B cell (primary cell): ENCODE measurements around the gene MFSD6. TPM values are rescaled to one million over a fixed set of nuclear protein-coding genes. Genes with fewer than 3 reads are reported as not detected.

ENCODE experiments used
- ATAC-seq: fragments of 200-7000 bp; cut with Tn5 transposase; one replicate; pipeline ENCODE4 v1.10.0; 2021; ENCODE audit warnings: low read depth, mild to moderate bottlenecking, moderate number of reproducible peaks, moderate library complexity
- CTCF ChIA-PET: fragments of 350-600 bp; sonication (Branson Sonifier 250); formaldehyde crosslinking; loops from one replicate; lab custom pipeline; 2021; ENCODE audit warnings: antibody characterized with exemption, inconsistent platforms; lab: Charles Lee
- POLR2A ChIA-PET: fragments of 350-600 bp; sonication (Branson Sonifier 250); formaldehyde crosslinking; loops from one replicate; lab custom pipeline; 2021; ENCODE audit warnings: antibody characterized with exemption; lab: Charles Lee
- DNase-seq: peaks from one replicate; pipeline ENCODE4 v3.0.0; 2013
- H2AFZ ChIP-seq: 2 replicates; pipeline ENCODE4 v1.6.1; 2012; ENCODE audit warnings: mild to moderate bottlenecking, low read depth, low read length; ENCODE audit not compliant: insufficient read depth, poor library complexity, severe bottlenecking
- H3K27ac ChIP-seq, 2 donors: 1 replicate in 1 of 2; 2 replicates in 1 of 2; pipeline ENCODE4 v1.5.1; 2012 to 2013; ENCODE audit warnings: low read length in 2 of 2, mild to moderate bottlenecking in 2 of 2, moderate library complexity in 1 of 2
- H3K27me3 ChIP-seq, 4 experiments: fragments of 200-600 bp in 1 of 4; sonication (generic) in 1 of 4; replicated peaks in 1 of 4; 1 replicate in 2 of 4; 2 replicates in 2 of 4; pipeline versions ENCODE4 v1.6.1 to v1.7.0; 2013 to 2016; ENCODE audit warnings: low read length in 3 of 4, mild to moderate bottlenecking in 2 of 4, mixed read lengths in 1 of 4, moderate library complexity in 1 of 4; ENCODE audit not compliant: insufficient read depth in 4 of 4, control insufficient read depth in 3 of 4; ENCODE audit errors: control extremely low read depth in 1 of 4
- H3K36me3 ChIP-seq, 2 experiments: replicated peaks in 1 of 2; 1 replicate in 1 of 2; 2 replicates in 1 of 2; pipeline versions ENCODE4 v1.6.1 to v1.7.1; 2013; ENCODE audit warnings: low read length in 1 of 2; ENCODE audit not compliant: insufficient read depth in 2 of 2, control insufficient read depth in 1 of 2; ENCODE audit errors: control extremely low read depth in 1 of 2, extremely low read depth in 1 of 2
- H3K4me1 ChIP-seq, 2 donors: fragments of 200-600 bp in 1 of 2; sonication (generic) in 1 of 2; 1 replicate in 1 of 2; 2 replicates in 1 of 2; pipeline versions ENCODE4 v1.5.1 to v1.6.1; 2013 to 2017; ENCODE audit warnings: low read length in 2 of 2; ENCODE audit not compliant: control insufficient read depth in 2 of 2, insufficient read depth in 2 of 2
- H3K4me2 ChIP-seq: replicated peaks from 2 replicates; pipeline ENCODE3; 2012; ENCODE audit warnings: mild to moderate bottlenecking, low read depth, low read length; ENCODE audit not compliant: poor library complexity, severe bottlenecking
- H3K4me3 ChIP-seq, 5 experiments: fragments of 200-600 bp in 1 of 5; sonication (generic) in 1 of 5; 1 replicate in 3 of 5; 2 replicates in 2 of 5; pipeline versions ENCODE4 v1.5.1 to v1.7.0; 2011 to 2016; ENCODE audit warnings: low read length in 4 of 5, mild to moderate bottlenecking in 4 of 5, low read depth in 2 of 5, control low read depth in 1 of 5, moderate library complexity in 1 of 5; ENCODE audit not compliant: insufficient read depth in 1 of 5; ENCODE audit errors: control extremely low read depth in 1 of 5, extremely low read depth in 1 of 5
- H3K79me2 ChIP-seq: fragments of 200-600 bp; sonication (generic); one replicate; pipeline ENCODE4 v1.6.0; 2016; ENCODE audit warnings: low read length; ENCODE audit not compliant: control insufficient read depth, insufficient read depth
- H3K9ac ChIP-seq: fragments of 200-600 bp; sonication (generic); 2 replicates; pipeline ENCODE4 v1.6.1; 2017; ENCODE audit warnings: mild to moderate bottlenecking, low read length, moderate library complexity
- H3K9me3 ChIP-seq, 3 donors: one replicate each; pipeline versions ENCODE4 v1.6.1 to v1.7.1; 2013; ENCODE audit warnings: low read length in 2 of 3; ENCODE audit not compliant: control insufficient read depth in 2 of 3, insufficient read depth in 1 of 3; ENCODE audit errors: control extremely low read depth in 1 of 3
- H4K20me1 ChIP-seq: 2 replicates; pipeline ENCODE4 v1.6.0; 2012; ENCODE audit warnings: mild to moderate bottlenecking, low read length; ENCODE audit not compliant: insufficient read depth, control insufficient read depth, poor library complexity, severe bottlenecking
- H3K27ac Mint-ChIP-seq: one replicate; pipeline ENCODE4 v1.8.0; 2021; ENCODE audit warnings: mixed read lengths
- H3K27me3 Mint-ChIP-seq: one replicate; pipeline ENCODE4 v1.8.0; 2021; ENCODE audit warnings: mixed read lengths
- H3K4me1 Mint-ChIP-seq: one replicate; pipeline ENCODE4 v1.8.0; 2021; ENCODE audit warnings: mixed read lengths
- H3K4me3 Mint-ChIP-seq: one replicate; pipeline ENCODE4 v1.8.0; 2021; ENCODE audit warnings: mixed read lengths
- H3K9me3 Mint-ChIP-seq: one replicate; pipeline ENCODE4 v1.8.0; 2022; ENCODE audit warnings: mixed read lengths; ENCODE audit not compliant: insufficient read depth
- CTCF ChIP-seq: fragments of 200-600 bp; IDR thresholded peaks from one replicate; pipeline ENCODE4 v1.8.0; 2022; ENCODE audit warnings: antibody characterized with exemption, mild to moderate bottlenecking
- EZH2 ChIP-seq: IDR thresholded peaks from 2 replicates; pipeline ENCODE4 v1.6.1; 2012; ENCODE audit warnings: borderline replicate concordance, low read depth, mild to moderate bottlenecking, moderate library complexity, low read length; ENCODE audit not compliant: insufficient read depth, poor library complexity, severe bottlenecking
- WGBS: methylation state at CpG from one replicate; pipeline ENCODE4 v1.1.5; 2013; ENCODE audit warnings: missing lambda C conversion rate; ENCODE audit not compliant: insufficient coverage; 5-methylcytosine and 5-hydroxymethylcytosine counted together
- intact Hi-C: fragments of 100-400 bp; cut with micrococcal nuclease; formaldehyde crosslinking; loops from one replicate; pipeline ENCODE4 v1.10.0; 2022
- polyA plus RNA-seq: library from polyadenylated mRNA; depleted of rRNA; stranded (reverse); fragments of >200 nt; gene quantifications from 2 replicates; pipeline ENCODE4 v1.2.3, GENCODE V29; 2012
- total RNA-seq, 2 donors: library from RNA; stranded (reverse); fragments of 120-200 nt in 1 of 2; gene quantifications; 1 replicate in 1 of 2; 2 replicates in 1 of 2; pipeline versions ENCODE4 v1.2.3 to v1.2.4, GENCODE V29; 2013 to 2022

MFSD6 gene
- total and polyA plus RNA-seq, 2 donors (not counting 1 experiment from before 2014, with no cell fraction given): 13.5 to 33.8 TPM

- Mint-ChIP-seq H3K27me3 (no peaks in the 10 kb centered on the region), H3K4me1 (peaks cover 42% of the 10 kb centered on the region), H3K9me3 (no peaks in the 10 kb centered on the region), H3K4me3 (peak overlapping the region; percentile 91), H3K27ac (peak overlapping the region; percentile 95)
- H4K20me1 ChIP-seq: no peaks in the 10 kb centered on the region
- peak overlapping the region; percentile 88 for H3K4me2 ChIP-seq
- POLR2A ChIA-PET: interaction anchor here (3.0 kb wide), 1 partner anchor 125 kb away, joined by 15 read pairs; the partner anchor contains the start of gene NEMP2
- H3K4me3 ChIP-seq: peak overlapping the region; percentile 56 to 87 (median 76)
- TF ChIP-seq EZH2 (no peak), CTCF (no peak)
- DNase-seq (peak; percentile 90), ATAC-seq (peak; percentile 70)
- H3K27ac ChIP-seq: peak overlapping the region; percentile 83 to 95
- H3K9ac ChIP-seq: peak overlapping the region; percentile 93
- intact Hi-C loops: loop anchor here (1.0 to 5.0 kb wide), 4 partner anchors 126 to 966 kb away; partner anchors contain the start of genes GLS, NEMP2 and WDR75
- H3K9me3 ChIP-seq: no peaks in the 10 kb centered on the region
- H3K27me3 ChIP-seq: no peaks in the 10 kb centered on the region
- H3K36me3 ChIP-seq: no peaks in the 10 kb centered on the region
- H3K79me2 ChIP-seq: peaks cover 49% of the 10 kb centered on the region
- peak overlapping the region; percentile 94 for H2AFZ ChIP-seq
- H3K4me1 ChIP-seq: peaks cover 20 to 24% of the 10 kb centered on the region in 2 donors
- 1% methylated on average over 33 of the region's 54 CpGs for WGBS
- CTCF ChIA-PET: interaction anchor here (1.9 kb wide), 1 partner anchor 271 kb away, joined by 5 read pairs; no protein-coding TSS in a partner anchor
These were observed 550 bp downstream of the MFSD6 start for GRCh38 chr2:190408538-190409271.

- Mint-ChIP-seq H3K4me3 (peak overlapping the region; percentile 91), H3K9me3 (no peaks in the 10 kb centered on the region), H3K27ac (peak overlapping the region; percentile 95), H3K27me3 (no peaks in the 10 kb centered on the region), H3K4me1 (peaks cover 45% of the 10 kb centered on the region)
- Histone ChIP-seq H3K27ac (peak overlapping the region in 1 of 2 donors; percentile 95), H3K9ac (peak overlapping the region; percentile 93), H3K4me2 (peak overlapping the region; percentile 88), H3K9me3 (no peaks in the 10 kb centered on the region), H3K36me3 (no peaks in the 10 kb centered on the region), H3K79me2 (peaks cover 58% of the 10 kb centered on the region), H4K20me1 (no peaks in the 10 kb centered on the region), H3K27me3 (no peaks in the 10 kb centered on the region), H3K4me1 (peaks cover 24 to 26% of the 10 kb centered on the region in 2 donors), H2AFZ (peak overlapping the region; percentile 94), H3K4me3 (no peak overlapping the region)
- TF ChIP-seq EZH2 (no peak), CTCF (no peak)
- intact Hi-C loops: loop anchor here (2.0 to 5.0 kb wide), 3 partner anchors 125 to 967 kb away; partner anchors contain the start of genes GLS, NEMP2 and WDR75
- WGBS: 91% methylated on average over 1 of the region's 2 CpGs
- CTCF ChIA-PET: no interaction called here
- DNase-seq: no peak
- no peak for ATAC-seq
- POLR2A ChIA-PET: interaction anchor here (0.6 to 3.0 kb wide), 2 partner anchors 27 to 125 kb away, joined by 4 to 15 read pairs; partner anchors contain the start of gene NEMP2
These were observed 1.5 kb downstream of the MFSD6 start for GRCh38 chr2:190409616-190410015.
